K562 (cell line): ENCODE measurements around the gene NTN4. TPM values are rescaled to one million over a fixed set of nuclear protein-coding genes. Genes with fewer than 3 reads are reported as not detected.
A peak's percentile ranks its signal among the peaks of the same experiment; 100 is the strongest.

Source experiments
- ATAC-seq: fragments of 200-7000 bp; cut with Tn5 transposase; 3 replicates; pipeline ENCODE4 v1.9.1; 2020; ENCODE audit warnings: moderate library complexity
- BruUV-seq: library from RNA; stranded (reverse); fragments of 400-500 nt; replicated peaks from 2 replicates; lab custom pipeline; 2021; lab: Mats Ljungman, UMichigan
- CTCF ChIA-PET: fragments of 300-600 bp; formaldehyde crosslinking; extraction: SDS; loops from one replicate; lab custom pipeline; 2021; ENCODE audit warnings: low intra/inter-chr PET ratio; lab: Yijun Ruan, JAX
- POLR2A ChIA-PET: fragments of 300-600, 350-650 bp; sonication (Branson Sonifier 250); formaldehyde crosslinking; extraction: SDS; loops from one replicate; lab custom pipeline; 2021; ENCODE audit warnings: antibody characterized with exemption, inconsistent platforms; lab: Yijun Ruan, JAX
- DNase-seq, 4 experiments: peaks; one replicate each; pipeline versions ENCODE4 v3.0.0 to v3.0.0-alpha.2; 2011 to 2018; ENCODE audit warnings: low spot score in 3 of 4, mixed read lengths in 3 of 4; ENCODE audit errors: extremely low read depth in 1 of 4
- FAIRE-seq: peaks from 2 replicates; lab custom pipeline; 2011; peaks lifted over from hg19 to GRCh38; lab: Jason Lieb, UNC
- H2AFZ ChIP-seq: 2 replicates; pipeline ENCODE4 v1.6.0; 2011; ENCODE audit warnings: low read depth, low read length, control low read depth, inconsistent platforms
- H3K27ac ChIP-seq: fragments of 200-600 bp; 3 replicates; pipeline ENCODE4 v1.8.0; 2011; ENCODE audit warnings: low read depth, mild to moderate bottlenecking, control low read depth, inconsistent platforms, low read length, moderate library complexity, mixed read lengths; ENCODE audit errors: extremely low read depth
- H3K27me3 ChIP-seq, 2 experiments: fragments of 300-600 bp in 1 of 2; 2 replicates in 1 of 2; 3 replicates in 1 of 2; pipeline versions ENCODE4 v1.6.0 to v1.8.0; 2011; ENCODE audit warnings: inconsistent platforms in 2 of 2, low read length in 2 of 2, mild to moderate bottlenecking in 1 of 2, mixed read lengths in 1 of 2, moderate library complexity in 1 of 2; ENCODE audit not compliant: control insufficient read depth in 2 of 2, insufficient read depth in 2 of 2
- H3K36me3 ChIP-seq: fragments of 300-600 bp; 3 replicates; pipeline ENCODE4 v1.8.0; 2011; ENCODE audit warnings: mild to moderate bottlenecking, low read length, inconsistent platforms; ENCODE audit not compliant: control insufficient read depth, insufficient read depth
- H3K4me1 ChIP-seq, 2 experiments: fragments of 200-600 bp in 1 of 2; replicated peaks in 1 of 2; 2 replicates in 1 of 2; 3 replicates in 1 of 2; pipeline versions ENCODE4 v1.5.1 to v1.8.0; 2011; ENCODE audit warnings: inconsistent platforms in 2 of 2, low read length in 2 of 2, mild to moderate bottlenecking in 1 of 2, mixed read lengths in 1 of 2, moderate library complexity in 1 of 2; ENCODE audit not compliant: control insufficient read depth in 2 of 2, insufficient read depth in 2 of 2
- H3K4me2 ChIP-seq: 2 replicates; pipeline ENCODE4 v1.6.1; 2011; ENCODE audit warnings: low read length, control low read depth, inconsistent platforms, mixed read lengths; ENCODE audit not compliant: insufficient read depth
- H3K4me3 ChIP-seq: fragments of 200-600 bp; sonication (generic), shearing (Covaris generic); 2 replicates; pipeline ENCODE4 v1.5.1; 2016; ENCODE audit warnings: control low read depth, inconsistent platforms
- H3K79me2 ChIP-seq: fragments of 200-600 bp; 3 replicates; pipeline ENCODE4 v1.8.0; 2011; ENCODE audit warnings: low read length, inconsistent platforms; ENCODE audit not compliant: control insufficient read depth, insufficient read depth
- H3K9ac ChIP-seq, 2 experiments: 2 replicates each; pipeline versions ENCODE4 v1.6.0 to v1.6.1; 2011; ENCODE audit warnings: low read depth in 2 of 2, low read length in 2 of 2, control low read depth in 1 of 2, inconsistent platforms in 1 of 2, mild to moderate bottlenecking in 1 of 2, mixed read lengths in 1 of 2; ENCODE audit not compliant: insufficient read depth in 1 of 2
- H3K9me1 ChIP-seq: one replicate; pipeline ENCODE4 v1.6.0; 2011; ENCODE audit warnings: inconsistent platforms, mild to moderate bottlenecking, low read length, moderate library complexity; ENCODE audit not compliant: control insufficient read depth, insufficient read depth
- H3K9me3 ChIP-seq: replicated peaks from 2 replicates; pipeline ENCODE4 v1.5.1; 2011; ENCODE audit warnings: low read depth, low read length, inconsistent platforms; ENCODE audit not compliant: control insufficient read depth, insufficient read depth
- H4K20me1 ChIP-seq: replicated peaks from 2 replicates; pipeline ENCODE4 v1.6.1; 2011; ENCODE audit warnings: low read length, inconsistent platforms, mixed read lengths; ENCODE audit not compliant: control insufficient read depth, insufficient read depth
- NFIC ChIP-seq: fragments of 450-650 bp; IDR thresholded peaks from 2 replicates; pipeline ENCODE4 v1.6.1; 2017; ENCODE audit warnings: mild to moderate bottlenecking, inconsistent platforms
- NFIX ChIP-seq: fragments of 250-450 bp; sonication (Bioruptor Pico); IDR thresholded peaks from 2 replicates; pipeline ENCODE4 v1.4.0; 2020; ENCODE audit warnings: low read depth, mild to moderate bottlenecking, moderate library complexity
- PML ChIP-seq: IDR thresholded peaks from 2 replicates; pipeline ENCODE4 v1.6.1; 2012; ENCODE audit warnings: low read length, inconsistent platforms
- RAD21 ChIP-seq, 2 experiments: fragments of 250-450 bp in 1 of 2; fragments of 450-650 bp in 1 of 2; sonication (Bioruptor Pico) in 1 of 2; formaldehyde crosslinking in 1 of 2; IDR thresholded peaks in 1 of 2; conservative IDR thresholded peaks in 1 of 2; 2 replicates each; pipeline versions ENCODE4 v1.4.0 to v1.8.0; 2020 to 2022; ENCODE audit warnings: mild to moderate bottlenecking in 2 of 2, moderate library complexity in 1 of 2
- RBM14 ChIP-seq: fragments of 200-400 bp; formaldehyde crosslinking; IDR thresholded peaks from 2 replicates; pipeline ENCODE4 v1.6.1; 2018; ENCODE audit warnings: low read depth, mild to moderate bottlenecking, low read length, moderate library complexity, borderline replicate concordance; ENCODE audit not compliant: insufficient read depth
- ZNF778 ChIP-seq: fragments of 450-650 bp; formaldehyde crosslinking; IDR thresholded peaks from 2 replicates; pipeline ENCODE4 v1.4.0; 2020; ENCODE audit warnings: mild to moderate bottlenecking, moderate library complexity
- WGBS: fragments of 100-300 bp; shearing (Covaris generic); methylation state at CpG from one replicate; pipeline ENCODE4 v1.1.6; 2016; ENCODE audit warnings: low coverage, mixed read lengths; ENCODE audit not compliant: insufficient coverage; ENCODE audit errors: missing lambda C conversion rate; 5-methylcytosine and 5-hydroxymethylcytosine counted together
- in situ Hi-C: fragments of 300-500 bp; cut with MboI; formaldehyde crosslinking; loops from 4 replicates; pipeline ENCODE4 v1.15.0; 2018; ENCODE audit warnings: inconsistent platforms, mixed read lengths
- intact Hi-C: fragments of 100-400 bp; cut with micrococcal nuclease; formaldehyde crosslinking; loops from 2 replicates; pipeline ENCODE4 v1.14.2; 2022
- polyA plus RNA-seq, 8 experiments: library from polyadenylated mRNA; depleted of rRNA in 4 of 8; stranded (reverse) in 5 of 8; unstranded in 3 of 8; fragments of >200 nt; fragmentation: Nextera tagmentation in 2 of 8; fragmentation: Illumina TruSeq in 1 of 8; extraction: Ambion mirVana in 2 of 8; extraction: Trizol in 1 of 8; gene quantifications; 2 replicates each; pipeline versions ENCODE4 v1.2.1 to v1.2.3, GENCODE V29; 2011 to 2014; ENCODE audit warnings: inconsistent platforms in 1 of 8, missing spikeins in 1 of 8
- total RNA-seq, 7 experiments: library from RNA; depleted of rRNA in 6 of 7; stranded (reverse); fragments of >200 nt in 6 of 7; fragmentation: Illumina TruSeq in 2 of 7; extraction: Trizol in 2 of 7; gene quantifications; 2 replicates each; pipeline versions ENCODE4 v1.2.1 to v1.2.3, GENCODE V29; 2011 to 2021; ENCODE audit warnings: low replicate concordance in 1 of 7
- TF ChIP-seq, protein P1 (sequence below), 3 experiments: IDR thresholded peaks in 2 of 3; conservative IDR thresholded peaks in 1 of 3; 2 replicates each; pipeline ENCODE4 v1.5.1; 2011 to 2012; ENCODE audit warnings: low read length in 3 of 3, mild to moderate bottlenecking in 3 of 3, control low read depth in 2 of 3, improper control_type of control experiment in 1 of 3, inconsistent platforms in 1 of 3, low read depth in 1 of 3, mixed read lengths in 1 of 3, moderate library complexity in 1 of 3; ENCODE audit not compliant: insufficient read depth in 2 of 3

Gene NTN4
- total and polyA plus RNA-seq, 9 of the 15 experiments (the other 6 are each of a cell fraction or from before 2014, with no cell fraction given): 0.13 TPM; not detected in 8

DNA sequence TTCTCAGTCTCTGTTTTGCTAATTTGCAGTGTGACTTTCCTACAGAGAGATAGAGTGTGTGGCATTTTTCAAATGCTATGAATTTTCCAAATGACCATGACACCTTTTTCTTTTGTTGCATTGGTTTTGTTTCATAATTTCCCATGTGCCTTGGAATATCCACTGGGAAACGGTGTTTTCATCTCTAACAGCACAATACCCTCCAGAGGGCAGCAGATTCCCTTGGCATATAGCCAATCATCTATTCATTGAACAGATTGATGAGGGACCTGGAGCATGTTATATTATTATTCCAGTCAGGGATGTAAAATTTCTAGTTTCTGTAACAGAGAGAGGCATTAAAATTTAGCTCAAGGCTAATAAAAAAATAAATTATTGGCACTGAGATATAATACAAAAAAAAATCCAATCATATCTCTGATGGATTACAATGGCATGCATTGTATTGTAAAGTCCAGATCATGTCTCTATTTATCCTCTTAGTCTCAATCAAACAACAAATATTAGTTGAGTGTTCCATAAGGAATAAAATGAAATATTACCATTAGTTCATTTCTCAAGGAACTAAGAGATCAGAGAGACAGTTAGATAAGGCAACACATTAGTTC is 29.6 kb upstream of the NTN4 start:
- intact Hi-C loops: loop anchor here (5.0 kb wide), 1 partner anchor 177 kb away; the partner anchor contains the start of gene HAL
- FAIRE-seq: no peak
- CTCF ChIA-PET: no interaction called here

More for the DNA sequence above, 29.6 kb upstream of the NTN4 start:
- Histone ChIP-seq H2AFZ (no peak overlapping the region), H3K27me3 (no peaks in the 10 kb centered on the region; a peak in 3 of 5 replicates), H3K79me2 (no peaks in the 10 kb centered on the region), H3K4me1 (no peaks in the 10 kb centered on the region), H4K20me1 (no peaks in the 10 kb centered on the region), H3K36me3 (no peaks in the 10 kb centered on the region), H3K27ac (no peak overlapping the region), H3K9ac (no peak overlapping the region), H3K9me1 (no peaks in the 10 kb centered on the region), H3K4me3 (no peak overlapping the region), H3K9me3 (no peaks in the 10 kb centered on the region), H3K4me2 (no peak overlapping the region)
- POLR2A ChIA-PET: no interaction called here
- 0% methylated on average over 1 of the region's 1 CpG for WGBS
- BruUV-seq: no TSS peak
- in situ Hi-C loops: no loop called here
- TF ChIP-seq ZNF778 (CRISPR knock-in tag): no peak
- TF ChIP-seq RAD21 (CRISPR knock-in tag; conservative IDR thresholded peaks at IDR 0.05 in 1 of 2, IDR thresholded peaks at IDR 0.05 in 1 of 2): peak; percentile 40 to 57; a peak in 3 of 4 replicates
- no peak for TF ChIP-seq PML
- TF ChIP-seq, protein P1, sequence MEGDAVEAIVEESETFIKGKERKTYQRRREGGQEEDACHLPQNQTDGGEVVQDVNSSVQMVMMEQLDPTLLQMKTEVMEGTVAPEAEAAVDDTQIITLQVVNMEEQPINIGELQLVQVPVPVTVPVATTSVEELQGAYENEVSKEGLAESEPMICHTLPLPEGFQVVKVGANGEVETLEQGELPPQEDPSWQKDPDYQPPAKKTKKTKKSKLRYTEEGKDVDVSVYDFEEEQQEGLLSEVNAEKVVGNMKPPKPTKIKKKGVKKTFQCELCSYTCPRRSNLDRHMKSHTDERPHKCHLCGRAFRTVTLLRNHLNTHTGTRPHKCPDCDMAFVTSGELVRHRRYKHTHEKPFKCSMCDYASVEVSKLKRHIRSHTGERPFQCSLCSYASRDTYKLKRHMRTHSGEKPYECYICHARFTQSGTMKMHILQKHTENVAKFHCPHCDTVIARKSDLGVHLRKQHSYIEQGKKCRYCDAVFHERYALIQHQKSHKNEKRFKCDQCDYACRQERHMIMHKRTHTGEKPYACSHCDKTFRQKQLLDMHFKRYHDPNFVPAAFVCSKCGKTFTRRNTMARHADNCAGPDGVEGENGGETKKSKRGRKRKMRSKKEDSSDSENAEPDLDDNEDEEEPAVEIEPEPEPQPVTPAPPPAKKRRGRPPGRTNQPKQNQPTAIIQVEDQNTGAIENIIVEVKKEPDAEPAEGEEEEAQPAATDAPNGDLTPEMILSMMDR (IDR thresholded peaks at IDR 0.05 in 2 of 3, conservative IDR thresholded peaks at IDR 0.05 in 1 of 3; ENCODE audit: insufficient read depth in 2 of 3, low read depth in 1 of 3, low read length in 3 of 3): peak; percentile 31 to 54 (median 38); a peak in 4 of 6 replicates
- TF ChIP-seq RBM14: no peak
- TF ChIP-seq NFIC: peak; percentile 97
- TF ChIP-seq NFIX: peak; percentile 43
- ATAC-seq: no peak
- peak; percentile 22 to 32 (median 28) for DNase-seq
